ENCODE measurements around the gene GARIN3. TPM values are rescaled to one million over a fixed set of nuclear protein-coding genes. Genes with fewer than 3 reads are reported as not detected.

The GARIN3 gene
- total and polyA plus RNA-seq, 2 donors (not counting 1 experiment from before 2014, with no cell fraction given): not detected

DNA sequence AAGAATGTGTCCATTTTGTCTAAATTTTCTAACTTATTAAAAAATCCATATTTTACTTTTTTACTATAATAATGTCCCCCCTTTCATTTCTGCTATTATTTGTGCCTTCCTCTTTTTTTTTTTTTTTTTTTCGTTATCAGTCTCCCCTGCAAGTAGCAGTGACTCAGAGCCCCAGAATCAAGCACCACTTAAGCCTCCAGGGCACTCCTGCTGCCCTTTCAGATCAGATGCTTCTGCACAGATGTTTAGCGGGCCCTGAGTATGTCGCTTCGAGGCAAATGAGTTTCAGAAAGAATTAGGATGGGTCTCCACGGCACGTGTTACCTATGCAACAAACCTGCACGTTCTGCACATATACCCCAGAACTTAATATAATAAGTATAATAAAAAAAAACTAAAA lies 35.1 kb downstream of the GARIN3 start:
- TF ChIP-seq, protein P1, sequence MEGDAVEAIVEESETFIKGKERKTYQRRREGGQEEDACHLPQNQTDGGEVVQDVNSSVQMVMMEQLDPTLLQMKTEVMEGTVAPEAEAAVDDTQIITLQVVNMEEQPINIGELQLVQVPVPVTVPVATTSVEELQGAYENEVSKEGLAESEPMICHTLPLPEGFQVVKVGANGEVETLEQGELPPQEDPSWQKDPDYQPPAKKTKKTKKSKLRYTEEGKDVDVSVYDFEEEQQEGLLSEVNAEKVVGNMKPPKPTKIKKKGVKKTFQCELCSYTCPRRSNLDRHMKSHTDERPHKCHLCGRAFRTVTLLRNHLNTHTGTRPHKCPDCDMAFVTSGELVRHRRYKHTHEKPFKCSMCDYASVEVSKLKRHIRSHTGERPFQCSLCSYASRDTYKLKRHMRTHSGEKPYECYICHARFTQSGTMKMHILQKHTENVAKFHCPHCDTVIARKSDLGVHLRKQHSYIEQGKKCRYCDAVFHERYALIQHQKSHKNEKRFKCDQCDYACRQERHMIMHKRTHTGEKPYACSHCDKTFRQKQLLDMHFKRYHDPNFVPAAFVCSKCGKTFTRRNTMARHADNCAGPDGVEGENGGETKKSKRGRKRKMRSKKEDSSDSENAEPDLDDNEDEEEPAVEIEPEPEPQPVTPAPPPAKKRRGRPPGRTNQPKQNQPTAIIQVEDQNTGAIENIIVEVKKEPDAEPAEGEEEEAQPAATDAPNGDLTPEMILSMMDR (IDR thresholded peaks at IDR 0.05): no peak
- no peak for TF ChIP-seq EZH2 (IDR thresholded peaks at IDR 0.05; ENCODE audit: borderline replicate concordance, insufficient read depth, low read depth, low read length, poor library complexity, severe bottlenecking)
- H3K4me1 Mint-ChIP-seq: peaks cover 11% of the 10 kb centered on the region
- no peak overlapping the region for H3K4me3 Mint-ChIP-seq
- no peaks in the 10 kb centered on the region for H3K36me3 ChIP-seq (replicated peaks in 1 of 2; ENCODE audit: control extremely low read depth in 1 of 2, control insufficient read depth in 1 of 2, extremely low read depth in 1 of 2, insufficient read depth in 2 of 2, low read length in 1 of 2)
- no peak overlapping the region for H2AFZ ChIP-seq (ENCODE audit: insufficient read depth, low read depth, low read length, poor library complexity, severe bottlenecking)
- ChIA-PET POLR2A (interaction anchor here (0.7 kb wide), 2 partner anchors 27 to 415 kb away, joined by 4 to 6 read pairs; no protein-coding TSS in a partner anchor), CTCF (interaction anchor here (0.7 to 0.8 kb wide), 2 partner anchors 23 to 292 kb away, joined by 3 to 4 read pairs; no protein-coding TSS in a partner anchor)
- H3K4me1 ChIP-seq (ENCODE audit: control insufficient read depth in 2 of 2, insufficient read depth in 2 of 2, low read length in 2 of 2): peaks cover 0 to 5% of the 10 kb centered on the region in 2 donors
- H3K79me2 ChIP-seq (ENCODE audit: control insufficient read depth, insufficient read depth, low read length): no peaks in the 10 kb centered on the region
- no peak overlapping the region for H3K27ac ChIP-seq (ENCODE audit: low read length in 2 of 2)
- no peak overlapping the region for H3K9ac ChIP-seq (ENCODE audit: low read length)
- H3K27me3 ChIP-seq (replicated peaks in 1 of 4; ENCODE audit: control extremely low read depth in 1 of 4, control insufficient read depth in 3 of 4, insufficient read depth in 4 of 4, low read length in 3 of 4): no peaks in the 10 kb centered on the region
- ATAC-seq (ENCODE audit: low read depth) (no peak), DNase-seq (no peak)
- no peak overlapping the region for H3K27ac Mint-ChIP-seq
- no CpG with 5 or more reads among the region's 7 CpGs for WGBS (ENCODE audit: insufficient coverage)
- no peaks in the 10 kb centered on the region for H3K9me3 Mint-ChIP-seq (ENCODE audit: insufficient read depth)
- no peaks in the 10 kb centered on the region for H3K9me3 ChIP-seq (ENCODE audit: control extremely low read depth in 1 of 3, control insufficient read depth in 2 of 3, insufficient read depth in 1 of 3, low read length in 2 of 3)
- intact Hi-C loops (cut with micrococcal nuclease): loop anchor here (10.0 kb wide), 1 partner anchor 1186 kb away; no protein-coding TSS in a partner anchor
- no peak overlapping the region for H3K4me2 ChIP-seq (replicated peaks; ENCODE audit: low read depth, low read length, poor library complexity, severe bottlenecking)
- H3K4me3 ChIP-seq (ENCODE audit: control extremely low read depth in 1 of 5, extremely low read depth in 1 of 5, insufficient read depth in 1 of 5, low read depth in 2 of 5, low read length in 4 of 5): no peak overlapping the region
- no peaks in the 10 kb centered on the region for H3K27me3 Mint-ChIP-seq
- H4K20me1 ChIP-seq (ENCODE audit: control insufficient read depth, insufficient read depth, low read length, poor library complexity, severe bottlenecking): no peaks in the 10 kb centered on the region

DNA sequence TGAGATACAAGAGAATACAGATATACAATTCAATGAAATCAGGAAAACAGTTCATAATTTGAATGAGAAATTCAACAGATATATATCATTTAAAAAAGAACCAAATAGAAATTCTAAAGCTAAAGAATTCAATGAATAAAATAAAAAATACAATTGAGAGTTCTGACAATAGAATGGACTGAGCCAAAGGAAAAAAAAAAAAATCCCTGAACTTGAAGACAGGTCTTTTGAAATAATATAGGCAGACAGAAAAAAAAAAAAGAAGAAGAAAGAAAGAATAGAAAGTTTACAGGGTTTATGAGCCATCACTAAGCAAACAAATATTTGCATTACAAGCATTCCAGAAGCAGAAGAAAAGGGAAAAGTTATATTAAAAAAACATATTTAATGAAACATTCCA lies 44.4 kb downstream of the GARIN3 start:
- ChIA-PET CTCF (no interaction called here), POLR2A (no interaction called here)
- Mint-ChIP-seq H3K4me3 (no peak overlapping the region), H3K9me3 (ENCODE audit: insufficient read depth) (no peaks in the 10 kb centered on the region), H3K4me1 (no peaks in the 10 kb centered on the region), H3K27ac (no peak overlapping the region), H3K27me3 (no peaks in the 10 kb centered on the region)
- Histone ChIP-seq H3K4me3 (ENCODE audit: control extremely low read depth in 1 of 5, extremely low read depth in 1 of 5, insufficient read depth in 1 of 5, low read depth in 2 of 5, low read length in 4 of 5) (no peak overlapping the region), H3K9me3 (ENCODE audit: control extremely low read depth in 1 of 3, control insufficient read depth in 2 of 3, insufficient read depth in 1 of 3, low read length in 2 of 3) (peaks cover 2 to 16% (median 13%) of the 10 kb centered on the region in 3 donors), H3K79me2 (ENCODE audit: control insufficient read depth, insufficient read depth, low read length) (no peaks in the 10 kb centered on the region), H2AFZ (ENCODE audit: insufficient read depth, low read depth, low read length, poor library complexity, severe bottlenecking) (no peak overlapping the region), H3K9ac (ENCODE audit: low read length) (no peak overlapping the region), H3K27ac (ENCODE audit: low read length in 2 of 2) (no peak overlapping the region), H3K36me3 (replicated peaks in 1 of 2; ENCODE audit: control extremely low read depth in 1 of 2, control insufficient read depth in 1 of 2, extremely low read depth in 1 of 2, insufficient read depth in 2 of 2, low read length in 1 of 2) (no peaks in the 10 kb centered on the region), H4K20me1 (ENCODE audit: control insufficient read depth, insufficient read depth, low read length, poor library complexity, severe bottlenecking) (no peaks in the 10 kb centered on the region), H3K4me1 (ENCODE audit: control insufficient read depth in 2 of 2, insufficient read depth in 2 of 2, low read length in 2 of 2) (no peaks in the 10 kb centered on the region), H3K27me3 (replicated peaks in 1 of 4; ENCODE audit: control extremely low read depth in 1 of 4, control insufficient read depth in 3 of 4, insufficient read depth in 4 of 4, low read length in 3 of 4) (peaks cover 0 to 5% (median 0%) of the 10 kb centered on the region in 4 experiments), H3K4me2 (replicated peaks; ENCODE audit: low read depth, low read length, poor library complexity, severe bottlenecking) (no peak overlapping the region)
- ATAC-seq (ENCODE audit: low read depth) (no peak), DNase-seq (no peak)
- intact Hi-C loops (cut with micrococcal nuclease): no loop called here
- TF ChIP-seq, protein P1 (IDR thresholded peaks at IDR 0.05): no peak
- TF ChIP-seq EZH2 (IDR thresholded peaks at IDR 0.05; ENCODE audit: borderline replicate concordance, insufficient read depth, low read depth, low read length, poor library complexity, severe bottlenecking): no peak

Data from B cell (primary cell).